ENCODE measurements around the gene EML5.

EML5 gene

DNA sequence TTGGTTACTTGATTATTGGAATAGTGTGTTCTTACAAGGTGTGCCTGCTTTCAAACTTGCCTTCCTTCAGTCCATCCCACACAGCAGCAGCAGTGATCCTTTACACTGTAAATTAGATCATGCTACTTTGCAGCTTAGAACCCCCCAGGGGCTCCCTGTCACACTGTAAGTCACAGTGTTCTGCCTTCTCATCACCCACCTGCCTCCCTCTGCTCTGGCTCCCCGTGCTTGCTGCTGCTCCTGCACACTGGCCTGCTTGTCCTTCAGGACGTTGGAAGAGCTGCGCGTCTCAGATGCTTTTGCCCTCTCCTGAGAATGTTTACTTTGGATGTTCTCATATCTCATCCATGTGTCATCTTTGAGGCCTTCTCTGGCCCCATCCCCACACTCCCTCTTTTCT lies 202.6 kb downstream of the EML5 start:
- Histone ChIP-seq H3K27ac (no peak overlapping the region), H3K36me3 (peaks cover 86% of the 10 kb centered on the region)
- TF ChIP-seq Cebpa-rat (IDR thresholded peaks at IDR 0.05), result no peak

DNA sequence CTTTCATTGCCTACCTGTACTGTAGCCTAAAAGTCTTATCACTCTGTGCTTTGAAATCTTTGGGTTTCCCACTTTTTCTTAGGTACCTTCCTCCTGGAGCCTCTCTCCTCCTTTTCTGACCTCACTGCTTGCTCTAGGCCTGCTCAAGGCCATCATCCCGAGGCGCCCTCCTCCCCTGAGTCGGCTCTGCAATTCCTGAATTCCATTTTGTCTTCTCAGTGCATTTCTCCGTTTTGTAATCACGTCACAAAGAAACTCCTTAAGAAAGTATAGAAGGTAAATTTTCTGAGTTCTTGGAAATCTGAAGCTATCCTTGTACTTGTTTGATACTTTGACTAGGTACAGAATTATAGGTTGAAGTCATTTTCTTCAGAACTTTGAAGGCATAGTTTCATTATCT lies 204.7 kb downstream of the EML5 start:
- H3K4me3 ChIP-seq, result no peak overlapping the region
- H3K4me1 ChIP-seq, result no peaks in the 10 kb centered on the region
- H4K20me1 ChIP-seq, result peaks cover 20% of the 10 kb centered on the region
- TF ChIP-seq Cebpa-rat (IDR thresholded peaks at IDR 0.05), result no peak
- H3K27ac ChIP-seq, result no peak overlapping the region
- peaks cover 96% of the 10 kb centered on the region for H3K36me3 ChIP-seq
- no peak overlapping the region for H3K4me2 ChIP-seq
- H3K9me3 ChIP-seq, result no peaks in the 10 kb centered on the region
- H3K9ac ChIP-seq, result no peak overlapping the region
- H3K27me3 ChIP-seq, result no peaks in the 10 kb centered on the region

More for the DNA sequence above, 202.6 kb downstream of the EML5 start:
- peaks cover 7% of the 10 kb centered on the region; the same call in 1 of the 2 replicates for H4K20me1 ChIP-seq
- no peaks in the 10 kb centered on the region for H3K9me3 ChIP-seq
- H3K4me3 ChIP-seq, result no peak overlapping the region
- H3K4me2 ChIP-seq, result no peak overlapping the region
- H3K4me1 ChIP-seq, result no peaks in the 10 kb centered on the region
- no peak overlapping the region for H3K9ac ChIP-seq
- no peaks in the 10 kb centered on the region for H3K27me3 ChIP-seq

GRCh38 chr14:88584451-88584850 lies 208.3 kb downstream of the EML5 start:
- H3K4me2 ChIP-seq, result no peak overlapping the region
- no peak overlapping the region for H3K9ac ChIP-seq
- H3K27me3 ChIP-seq, result no peaks in the 10 kb centered on the region
- no peak overlapping the region for H3K27ac ChIP-seq
- no peak overlapping the region for H3K4me3 ChIP-seq
- H3K9me3 ChIP-seq, result no peaks in the 10 kb centered on the region
- no peak for TF ChIP-seq Cebpa-rat (IDR thresholded peaks at IDR 0.05)
- H3K4me1 ChIP-seq, result no peaks in the 10 kb centered on the region
- H3K36me3 ChIP-seq, result peaks cover 95% of the 10 kb centered on the region
- H4K20me1 ChIP-seq, result peaks cover 25% of the 10 kb centered on the region

DNA sequence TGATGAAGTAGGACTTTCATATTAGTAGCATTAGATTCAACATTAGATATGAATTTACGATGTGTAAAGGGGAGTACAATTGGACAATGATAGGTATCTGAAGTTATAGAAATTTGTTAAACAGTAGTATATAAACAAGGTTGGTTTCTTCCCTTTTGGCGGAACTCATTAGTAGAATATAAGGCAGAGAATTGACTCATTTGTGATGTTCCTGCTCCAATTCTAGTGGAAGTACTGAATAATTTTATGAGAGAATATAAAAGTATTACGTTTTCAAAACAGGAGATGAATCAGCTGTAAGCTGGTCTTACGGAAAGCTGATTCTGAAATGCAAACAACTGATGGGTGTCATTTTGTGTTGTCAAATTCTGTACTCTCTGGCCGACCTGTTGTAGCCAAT lies 216.5 kb downstream of the EML5 start:
- H4K20me1 ChIP-seq, result no peaks in the 10 kb centered on the region
- H3K4me3 ChIP-seq, result no peak overlapping the region
- no peak overlapping the region for H3K27ac ChIP-seq
- no peaks in the 10 kb centered on the region for H3K4me1 ChIP-seq
- H3K9ac ChIP-seq, result no peak overlapping the region
- no peak for TF ChIP-seq Cebpa-rat (IDR thresholded peaks at IDR 0.05)
- H3K27me3 ChIP-seq, result no peaks in the 10 kb centered on the region
- H3K4me2 ChIP-seq, result no peak overlapping the region
- H3K9me3 ChIP-seq, result no peaks in the 10 kb centered on the region
- H3K36me3 ChIP-seq, result peaks cover 100% of the 10 kb centered on the region

DNA sequence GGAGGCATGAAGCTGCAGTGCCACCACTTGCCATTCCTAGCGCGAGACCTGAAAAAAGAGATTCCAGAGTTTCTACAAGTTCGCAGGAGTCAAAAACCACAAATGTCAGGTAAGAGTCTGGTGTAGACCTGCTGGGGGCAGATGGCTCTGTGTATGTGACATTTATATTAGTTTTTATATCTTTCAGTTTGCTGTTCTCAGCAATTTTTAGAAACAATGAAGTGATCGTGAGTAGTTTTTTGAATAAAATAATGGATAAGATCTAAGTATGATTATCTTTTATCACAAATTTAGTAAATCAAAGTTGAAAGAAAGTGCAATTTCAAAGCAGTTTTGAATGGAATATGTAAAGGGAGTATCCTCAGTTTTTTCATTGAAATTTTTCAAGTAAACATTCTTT lies 220.6 kb downstream of the EML5 start:
- H4K20me1 ChIP-seq, result 0 out of 2 replicates have a peak, but pooled peaks cover 16% of the 10 kb centered on the region
- no peaks in the 10 kb centered on the region for H3K4me1 ChIP-seq
- H3K36me3 ChIP-seq, result peaks cover 98% of the 10 kb centered on the region
- no peak overlapping the region for H3K27ac ChIP-seq
- no peak overlapping the region for H3K9ac ChIP-seq
- no peak overlapping the region for H3K4me3 ChIP-seq
- no peaks in the 10 kb centered on the region; the same call in 1 of the 2 replicates for H3K9me3 ChIP-seq
- H3K27me3 ChIP-seq, result no peaks in the 10 kb centered on the region
- TF ChIP-seq Cebpa-rat (IDR thresholded peaks at IDR 0.05), result no peak
- no peak overlapping the region for H3K4me2 ChIP-seq

GRCh38 chr14:88568196-88568595 lies 224.6 kb downstream of the EML5 start:
- no peaks in the 10 kb centered on the region; the same call in 1 of the 2 replicates for H3K9me3 ChIP-seq
- H3K27ac ChIP-seq, result no peak overlapping the region
- H3K4me2 ChIP-seq, result no peak overlapping the region
- peaks cover 13% of the 10 kb centered on the region for H3K4me1 ChIP-seq
- peaks cover 39% of the 10 kb centered on the region for H4K20me1 ChIP-seq
- no peaks in the 10 kb centered on the region for H3K27me3 ChIP-seq
- H3K36me3 ChIP-seq, result peaks cover 65% of the 10 kb centered on the region
- no peak for TF ChIP-seq Cebpa-rat (IDR thresholded peaks at IDR 0.05)
- H3K9ac ChIP-seq, result no peak overlapping the region
- no peak overlapping the region for H3K4me3 ChIP-seq

GRCh38 chr14:88565427-88565826 lies 227.3 kb downstream of the EML5 start:
- H3K4me1 ChIP-seq, result peaks cover 18% of the 10 kb centered on the region
- H3K4me3 ChIP-seq, result no peak overlapping the region
- H3K9ac ChIP-seq, result no peak overlapping the region
- no peak overlapping the region for H3K4me2 ChIP-seq
- H3K27ac ChIP-seq, result no peak overlapping the region
- peaks cover 39% of the 10 kb centered on the region for H4K20me1 ChIP-seq
- TF ChIP-seq Cebpa-rat (IDR thresholded peaks at IDR 0.05), result no peak
- no peaks in the 10 kb centered on the region for H3K27me3 ChIP-seq
- H3K36me3 ChIP-seq, result peaks cover 37% of the 10 kb centered on the region
- no peaks in the 10 kb centered on the region; the same call in 1 of the 2 replicates for H3K9me3 ChIP-seq

- H4K20me1 ChIP-seq, result peaks cover 25% of the 10 kb centered on the region
- H3K27ac ChIP-seq, result no peak overlapping the region
- TF ChIP-seq Cebpa-rat (IDR thresholded peaks at IDR 0.05), result no peak
- H3K4me3 ChIP-seq, result peak overlapping the region; percentile 97
- peaks cover 18% of the 10 kb centered on the region for H3K4me1 ChIP-seq
- peak overlapping the region; percentile 84 for H3K4me2 ChIP-seq
- peaks cover 22% of the 10 kb centered on the region for H3K36me3 ChIP-seq
- no peaks in the 10 kb centered on the region for H3K27me3 ChIP-seq
- H3K9ac ChIP-seq, result peak overlapping the region; percentile 94
- H3K9me3 ChIP-seq, result no peaks in the 10 kb centered on the region; the same call in 1 of the 2 replicates
Observed at GRCh38 chr14:88563845-88564244, 228.9 kb downstream of the EML5 start.

DNA sequence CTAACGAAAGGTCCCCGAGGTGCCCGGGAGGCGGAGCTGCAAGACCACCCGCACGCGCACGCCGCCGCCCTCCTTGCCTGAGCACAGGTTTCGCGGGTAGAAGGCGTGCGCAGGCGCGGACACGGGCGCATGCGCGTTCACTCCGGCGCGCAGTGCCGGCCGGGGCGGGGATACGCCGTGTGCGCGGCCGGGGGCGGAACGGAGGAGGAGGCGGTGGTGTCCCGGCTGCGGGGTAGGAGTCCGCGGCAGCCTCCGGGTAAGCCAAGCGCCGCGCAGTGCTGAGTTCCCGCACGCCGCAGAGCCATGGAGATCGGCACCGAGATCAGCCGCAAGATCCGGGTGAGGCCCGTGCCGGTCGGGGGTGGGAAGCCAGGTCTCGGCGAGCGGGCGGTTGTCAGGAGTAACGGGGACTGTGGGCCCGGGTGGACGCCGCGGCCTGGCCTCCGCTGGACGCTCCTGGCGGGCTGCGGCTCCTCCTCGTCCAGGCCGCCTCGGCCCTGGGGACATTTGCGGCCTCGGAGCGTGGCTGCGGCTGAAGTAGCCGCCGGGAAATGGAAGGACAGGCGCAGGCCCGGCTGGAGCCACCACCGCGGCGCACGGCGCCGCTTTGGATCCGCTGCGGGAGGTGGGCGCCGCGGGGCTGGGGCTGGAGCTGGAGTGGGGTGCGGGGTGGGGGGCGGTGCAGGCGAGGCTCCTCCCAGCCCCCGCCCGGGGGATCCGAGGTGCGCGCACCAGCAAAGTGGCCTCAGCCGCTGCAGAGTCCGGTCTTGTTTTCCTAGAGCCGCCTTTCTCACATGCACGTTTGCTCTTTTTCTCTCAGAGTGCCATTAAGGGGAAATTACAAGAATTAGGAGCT lies 229.7 kb downstream of the EML5 start, which contains the start of gene ZC3H14:
Gene ZC3H14, plus strand, starts transcription at position 207 of the 856 bp plus-strand sequence. Its CDS starts 97 bp downstream, at position 304.
- Histone ChIP-seq H3K36me3 (peaks cover 14% of the 10 kb centered on the region), H3K9ac (peak within 1 kb of the TSS; percentile 94), H3K27ac (peak within 1 kb of the TSS; percentile 91), H3K4me1 (peaks cover 18% of the 10 kb centered on the region), H3K27me3 (no peaks in the 10 kb centered on the region), H3K4me2 (peak within 1 kb of the TSS; percentile 84), H3K9me3 (no peaks in the 10 kb centered on the region; the same call in 1 of the 2 replicates), H3K4me3 (peak within 1 kb of the TSS; percentile 97), H4K20me1 (peaks cover 23% of the 10 kb centered on the region)
- no peak for TF ChIP-seq Cebpa-rat (IDR thresholded peaks at IDR 0.05)

DNA sequence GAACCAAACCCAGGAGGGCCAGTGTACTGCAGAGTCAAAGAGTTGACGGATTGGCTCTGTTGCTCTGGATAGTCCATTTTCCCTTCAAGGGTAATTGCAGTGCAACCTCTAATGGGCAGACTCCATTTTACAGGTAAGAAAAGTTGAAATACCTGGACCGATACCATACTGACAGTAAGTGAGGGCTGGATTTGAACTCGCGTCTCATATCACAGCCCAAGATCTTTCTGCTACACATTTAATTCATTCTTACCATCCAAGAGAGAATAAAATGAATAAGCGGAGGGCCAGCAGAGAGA lies 230.3 kb downstream of the EML5 start:
- H3K36me3 ChIP-seq, result peaks cover 9% of the 10 kb centered on the region
- peaks cover 22% of the 10 kb centered on the region for H3K4me1 ChIP-seq
- no peak for TF ChIP-seq Cebpa-rat (IDR thresholded peaks at IDR 0.05)
- peaks cover 23% of the 10 kb centered on the region for H4K20me1 ChIP-seq
- H3K27ac ChIP-seq, result no peak overlapping the region
- peak overlapping the region; percentile 97 for H3K4me3 ChIP-seq
- no peaks in the 10 kb centered on the region for H3K27me3 ChIP-seq
- peak overlapping the region; percentile 94; the same call in 1 of the 2 replicates for H3K9ac ChIP-seq
- no peaks in the 10 kb centered on the region for H3K9me3 ChIP-seq
- H3K4me2 ChIP-seq, result peak overlapping the region; percentile 75
